Duodenal mucosa (tissue), 2 donors: ENCODE results near the gene GDF7.

Source experiments
- H3K27ac ChIP-seq: one replicate; pipeline ENCODE4 v1.7.0; 2013; ENCODE audit warnings: low read depth, low read length
- H3K27me3 ChIP-seq, 2 donors: one replicate each; pipeline ENCODE4 v1.7.0; 2013; ENCODE audit warnings: low read length in 2 of 2, control low read depth in 1 of 2; ENCODE audit not compliant: insufficient read depth in 2 of 2, control insufficient read depth in 1 of 2
- H3K36me3 ChIP-seq, 2 donors: one replicate each; pipeline ENCODE4 v1.7.0; 2013; ENCODE audit warnings: low read length in 2 of 2, control low read depth in 1 of 2; ENCODE audit not compliant: insufficient read depth in 2 of 2, control insufficient read depth in 1 of 2
- H3K4me1 ChIP-seq, 2 donors: one replicate each; pipeline ENCODE4 v1.7.0; 2013; ENCODE audit warnings: low read length in 2 of 2, control low read depth in 1 of 2; ENCODE audit not compliant: insufficient read depth in 2 of 2, control insufficient read depth in 1 of 2
- H3K4me3 ChIP-seq, 2 donors: one replicate each; pipeline ENCODE4 v1.7.0; 2013; ENCODE audit warnings: low read length in 2 of 2, low read depth in 1 of 2
- H3K9ac ChIP-seq, 2 donors: one replicate each; pipeline ENCODE4 v1.7.0; 2013; ENCODE audit warnings: low read length in 2 of 2, low read depth in 1 of 2
- H3K9me3 ChIP-seq, 2 donors: one replicate each; pipeline ENCODE4 v1.7.0; 2013; ENCODE audit warnings: low read length in 2 of 2, control low read depth in 1 of 2; ENCODE audit not compliant: control insufficient read depth in 1 of 2

Gene GDF7

DNA sequence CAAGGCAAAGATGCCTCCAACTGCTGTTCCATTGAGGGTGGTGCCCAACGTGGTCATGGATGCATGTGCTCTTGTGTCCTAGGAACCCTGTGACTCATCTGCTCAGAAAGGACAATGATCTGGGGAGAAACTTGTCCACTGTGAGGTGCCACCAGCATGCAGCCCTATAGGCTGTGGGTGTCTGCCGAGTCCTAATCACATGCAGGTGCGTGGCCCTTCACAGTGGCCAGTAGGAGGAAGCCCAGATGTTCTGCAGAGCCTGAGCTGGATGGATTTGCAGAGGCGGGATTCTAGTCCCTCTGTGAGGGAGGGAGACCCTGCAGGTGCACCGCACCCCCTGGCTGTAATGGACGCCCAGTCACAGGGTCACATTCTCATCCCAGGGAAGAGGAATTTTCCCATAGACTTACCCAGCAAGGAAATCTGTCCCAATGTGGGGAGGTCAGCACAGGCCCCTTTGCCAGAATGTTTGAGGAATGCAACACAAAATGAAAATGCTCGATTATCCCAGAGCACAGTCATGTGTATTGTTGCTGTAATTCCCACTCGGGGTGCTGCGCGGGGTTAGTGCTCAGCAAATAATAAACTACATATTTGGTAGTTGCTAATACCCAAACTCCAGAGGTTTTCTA lies 13.9 kb downstream of the GDF7 start:
- no peaks in the 10 kb centered on the region for H3K9me3 ChIP-seq
- H3K4me1 ChIP-seq, result peaks cover 14% of the 10 kb centered on the region in 2 donors
- peaks cover 16 to 27% of the 10 kb centered on the region in 2 donors for H3K36me3 ChIP-seq
- no peak overlapping the region for H3K27ac ChIP-seq
- H3K9ac ChIP-seq, result no peak overlapping the region
- H3K27me3 ChIP-seq, result no peaks in the 10 kb centered on the region
- no peak overlapping the region for H3K4me3 ChIP-seq

DNA sequence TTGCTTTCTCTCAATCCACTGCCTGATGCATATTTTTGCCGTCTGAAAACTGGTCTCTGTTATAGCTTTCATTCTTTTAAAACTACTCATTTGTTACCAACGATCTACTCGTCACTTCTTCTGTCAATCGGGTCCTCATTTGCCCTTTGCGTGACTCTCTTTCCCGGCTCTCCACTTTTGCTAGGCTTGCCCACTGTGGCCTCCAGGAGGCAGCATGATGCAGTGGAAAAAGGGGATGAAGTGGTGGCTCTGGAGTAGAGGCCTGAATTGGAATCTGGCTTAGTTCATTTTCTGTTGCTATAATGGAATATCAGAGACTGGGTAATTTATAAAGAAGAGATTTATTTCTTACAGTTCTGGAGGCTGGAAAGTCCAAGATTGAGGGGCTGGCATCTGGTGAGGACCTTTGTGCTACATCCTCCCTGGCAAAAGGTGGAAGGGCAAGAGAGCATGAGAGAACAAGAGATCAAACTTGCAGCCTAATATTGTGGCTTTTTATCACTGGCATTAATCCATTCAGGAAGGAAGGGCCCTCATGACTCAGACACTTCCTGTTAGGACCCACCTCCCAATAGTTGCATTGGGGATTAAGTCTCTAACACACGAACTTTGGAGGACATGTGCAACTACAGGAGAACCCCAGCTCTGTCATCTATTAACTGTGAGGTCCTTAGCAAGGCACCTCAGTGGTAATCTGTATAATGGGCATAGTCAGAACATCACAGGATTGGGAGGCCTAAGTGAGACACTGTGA lies 15.4 kb downstream of the GDF7 start:
- H3K27me3 ChIP-seq, result no peaks in the 10 kb centered on the region
- H3K9ac ChIP-seq, result no peak overlapping the region
- no peak overlapping the region for H3K27ac ChIP-seq
- no peak overlapping the region for H3K4me3 ChIP-seq
- H3K36me3 ChIP-seq, result peaks cover 28 to 41% of the 10 kb centered on the region in 2 donors
- no peaks in the 10 kb centered on the region for H3K9me3 ChIP-seq
- peaks cover 0 to 4% of the 10 kb centered on the region in 2 donors for H3K4me1 ChIP-seq

DNA sequence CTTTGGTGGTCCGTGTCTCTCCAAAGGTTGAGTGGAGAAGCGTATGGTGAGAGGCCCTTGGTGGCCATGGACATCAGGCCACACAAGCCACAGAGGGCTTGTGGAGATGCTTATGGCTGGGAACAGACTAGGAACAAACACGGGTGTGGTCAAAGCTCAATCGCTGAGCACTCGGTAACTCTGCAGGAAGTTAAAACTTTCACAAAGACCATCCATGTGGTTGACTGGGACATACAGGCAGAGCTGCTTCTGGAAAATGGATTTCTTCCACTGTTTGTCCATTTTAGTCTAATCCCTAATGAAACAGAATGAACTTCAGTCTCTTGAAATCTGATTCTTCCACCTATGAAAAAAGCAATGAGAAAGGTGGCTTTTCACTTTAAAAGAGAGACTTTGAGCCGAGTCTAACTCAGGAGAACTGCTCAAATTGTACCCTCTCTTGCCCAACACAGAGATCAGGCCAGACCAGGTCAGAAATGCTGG lies 17.7 kb downstream of the GDF7 start:
- Histone ChIP-seq H3K27ac (no peak overlapping the region), H3K9me3 (peaks cover 0 to 2% of the 10 kb centered on the region in 2 donors), H3K27me3 (no peaks in the 10 kb centered on the region), H3K9ac (no peak overlapping the region), H3K4me1 (peaks cover 0 to under 1% of the 10 kb centered on the region in 2 donors), H3K36me3 (peaks cover 32 to 55% of the 10 kb centered on the region in 2 donors), H3K4me3 (no peak overlapping the region)

DNA sequence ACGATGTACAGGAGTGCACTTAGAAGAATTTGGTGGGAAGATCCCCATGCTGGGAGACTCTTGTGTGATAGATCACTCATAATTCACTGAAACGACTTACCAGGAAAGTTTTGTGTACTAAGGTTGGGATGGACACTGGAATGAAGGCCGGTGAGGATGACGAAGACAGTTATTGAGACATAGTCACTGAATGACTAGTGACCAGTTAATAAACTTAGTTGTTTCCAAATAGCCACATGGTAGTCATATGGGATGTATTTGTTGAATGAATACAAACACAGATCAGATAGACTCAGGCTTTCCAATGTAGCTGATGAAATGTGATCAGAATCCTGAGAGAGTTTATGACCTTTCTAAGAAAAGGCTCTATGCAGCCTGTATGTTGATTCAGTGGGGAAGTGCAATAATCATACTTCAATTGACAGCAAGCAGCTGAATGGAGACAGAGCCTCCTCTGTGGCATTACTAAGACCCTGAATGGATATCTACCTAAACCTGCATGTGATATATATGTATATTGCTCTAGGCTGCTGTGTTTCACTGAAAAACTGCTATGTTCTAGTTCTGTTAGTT lies 20.4 kb downstream of the GDF7 start:
- no peak overlapping the region for H3K27ac ChIP-seq
- no peaks in the 10 kb centered on the region for H3K27me3 ChIP-seq
- H3K4me3 ChIP-seq, result no peak overlapping the region
- peaks cover 26 to 48% of the 10 kb centered on the region in 2 donors for H3K36me3 ChIP-seq
- H3K4me1 ChIP-seq, result peaks cover 0 to 6% of the 10 kb centered on the region in 2 donors
- peaks cover 0 to 2% of the 10 kb centered on the region in 2 donors for H3K9me3 ChIP-seq
- H3K9ac ChIP-seq, result no peak overlapping the region

DNA sequence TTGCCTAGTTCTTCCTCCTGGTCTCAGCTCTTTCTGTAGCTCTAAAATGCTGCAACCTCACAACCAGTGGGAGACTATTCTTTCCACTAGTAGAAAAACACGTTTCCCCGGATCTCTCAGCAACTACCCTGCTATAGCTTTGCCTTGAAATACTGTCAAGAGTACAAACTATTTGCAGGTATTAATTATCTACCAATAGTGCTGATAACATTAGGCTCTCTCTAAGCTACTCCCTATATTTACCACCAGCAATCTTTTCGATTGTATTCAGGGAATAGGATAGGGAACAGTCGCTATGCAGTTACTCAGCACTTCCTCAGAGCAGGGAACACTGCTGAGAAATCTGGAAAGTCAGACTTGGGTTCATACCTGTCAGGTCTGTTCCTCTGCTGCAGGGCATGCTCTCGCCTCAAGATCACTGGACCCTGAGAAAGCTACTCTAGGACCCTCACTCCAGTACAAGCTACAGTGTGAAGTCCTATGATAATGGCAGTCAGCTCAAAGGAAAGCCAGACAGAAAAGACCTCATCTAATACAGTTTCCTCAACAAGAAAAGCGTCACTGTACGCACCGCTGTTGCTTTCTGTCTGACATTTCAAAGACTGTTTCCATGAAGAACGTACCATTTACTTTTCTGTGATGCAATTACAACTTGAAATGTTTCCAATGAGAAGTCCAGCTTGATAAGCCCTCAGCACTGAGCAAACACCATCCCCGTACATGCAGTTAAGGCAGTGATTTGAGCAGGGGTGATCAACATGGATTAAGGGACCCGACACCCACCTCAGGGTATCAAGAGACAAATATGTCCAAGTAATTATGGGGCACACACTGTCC lies 22.7 kb downstream of the GDF7 start:
- Histone ChIP-seq H3K4me3 (no peak overlapping the region), H3K9ac (no peak overlapping the region), H3K9me3 (peaks cover 0 to 2% of the 10 kb centered on the region in 2 donors), H3K36me3 (peaks cover 24 to 45% of the 10 kb centered on the region in 2 donors), H3K27ac (no peak overlapping the region), H3K27me3 (no peaks in the 10 kb centered on the region), H3K4me1 (peaks cover 0 to 6% of the 10 kb centered on the region in 2 donors)

DNA sequence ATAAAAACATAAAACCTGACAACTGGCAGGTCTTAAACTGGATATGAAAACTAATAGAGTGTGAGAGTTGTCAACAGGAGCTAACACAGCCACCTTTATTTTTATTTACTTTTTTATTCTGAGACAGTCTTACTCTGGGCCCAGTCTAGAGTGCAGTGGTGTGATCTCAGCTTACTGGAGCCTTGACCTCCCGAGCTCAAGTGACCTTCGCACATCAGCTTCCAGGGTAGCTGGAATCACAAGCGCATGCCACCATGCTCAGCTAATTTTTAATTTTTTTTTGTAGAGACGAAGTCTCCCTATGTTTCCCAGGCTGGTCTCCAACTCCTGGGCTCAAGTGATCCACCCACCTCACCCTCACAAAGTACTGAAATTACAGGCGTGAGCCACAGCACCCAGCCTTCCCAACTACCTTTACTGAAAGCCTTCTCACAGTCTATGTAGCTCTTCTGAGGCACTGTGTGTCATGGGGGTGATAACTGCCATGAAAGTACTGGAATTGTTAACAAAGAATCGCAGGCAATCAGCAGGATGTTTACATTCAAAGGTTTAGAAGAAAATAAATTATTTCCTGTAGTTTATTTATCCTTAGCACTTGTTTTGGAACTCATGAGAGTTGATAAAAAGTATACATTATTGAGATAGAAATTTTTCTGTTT lies 24.3 kb downstream of the GDF7 start:
- peaks cover 0 to 2% of the 10 kb centered on the region in 2 donors for H3K9me3 ChIP-seq
- peaks cover 13 to 33% of the 10 kb centered on the region in 2 donors for H3K36me3 ChIP-seq
- no peak overlapping the region for H3K4me3 ChIP-seq
- H3K4me1 ChIP-seq, result peaks cover 0 to 6% of the 10 kb centered on the region in 2 donors
- H3K27me3 ChIP-seq, result no peaks in the 10 kb centered on the region
- H3K27ac ChIP-seq, result no peak overlapping the region
- H3K9ac ChIP-seq, result no peak overlapping the region

DNA sequence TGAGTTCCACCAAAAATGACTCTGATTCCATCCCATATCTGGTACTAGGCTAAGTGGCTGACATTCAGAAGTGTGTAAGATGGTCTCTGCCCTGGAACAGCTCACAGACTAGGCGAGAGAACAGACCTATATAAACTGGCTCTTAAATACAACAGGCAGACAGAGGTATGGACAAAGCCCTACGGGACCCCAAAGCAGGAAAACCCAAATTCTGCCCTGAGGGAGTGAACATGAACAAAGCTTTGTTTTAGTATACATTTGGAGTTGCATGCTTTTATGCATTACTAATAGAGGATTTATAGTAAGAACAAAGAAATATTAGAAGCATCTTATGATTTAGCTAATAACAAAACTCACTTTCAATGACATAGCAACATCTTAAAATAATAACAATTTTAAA lies 25.1 kb downstream of the GDF7 start:
- no peak overlapping the region for H3K27ac ChIP-seq
- peaks cover 0 to 6% of the 10 kb centered on the region in 2 donors for H3K4me1 ChIP-seq
- no peak overlapping the region for H3K9ac ChIP-seq
- H3K9me3 ChIP-seq, result peaks cover 0 to 2% of the 10 kb centered on the region in 2 donors
- no peaks in the 10 kb centered on the region for H3K27me3 ChIP-seq
- no peak overlapping the region for H3K4me3 ChIP-seq
- peaks cover 5 to 27% of the 10 kb centered on the region in 2 donors for H3K36me3 ChIP-seq

DNA sequence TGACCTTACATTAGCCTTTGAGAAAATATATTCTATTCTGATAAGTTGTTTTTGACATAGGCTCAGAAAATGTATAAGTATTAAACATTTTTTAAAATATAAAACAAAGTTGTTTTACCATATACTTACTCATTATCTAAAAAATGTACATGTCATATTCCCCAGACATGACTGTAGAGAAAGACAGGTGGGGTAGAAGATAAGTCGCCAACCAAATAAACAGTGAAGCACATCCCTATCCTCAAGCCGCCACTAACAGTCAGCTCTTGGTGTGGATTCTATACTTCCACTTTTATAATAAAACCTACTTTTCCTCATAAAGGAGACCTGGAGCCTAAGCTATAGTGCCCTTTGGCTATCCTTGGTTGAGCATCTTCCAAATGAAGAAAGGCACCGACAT lies 26.4 kb downstream of the GDF7 start:
- Histone ChIP-seq H3K27ac (no peak overlapping the region), H3K4me3 (no peak overlapping the region), H3K9ac (no peak overlapping the region), H3K4me1 (peaks cover 0 to 6% of the 10 kb centered on the region in 2 donors), H3K9me3 (peaks cover 0 to 2% of the 10 kb centered on the region in 2 donors), H3K36me3 (peaks cover under 1 to 22% of the 10 kb centered on the region in 2 donors), H3K27me3 (no peaks in the 10 kb centered on the region)

DNA sequence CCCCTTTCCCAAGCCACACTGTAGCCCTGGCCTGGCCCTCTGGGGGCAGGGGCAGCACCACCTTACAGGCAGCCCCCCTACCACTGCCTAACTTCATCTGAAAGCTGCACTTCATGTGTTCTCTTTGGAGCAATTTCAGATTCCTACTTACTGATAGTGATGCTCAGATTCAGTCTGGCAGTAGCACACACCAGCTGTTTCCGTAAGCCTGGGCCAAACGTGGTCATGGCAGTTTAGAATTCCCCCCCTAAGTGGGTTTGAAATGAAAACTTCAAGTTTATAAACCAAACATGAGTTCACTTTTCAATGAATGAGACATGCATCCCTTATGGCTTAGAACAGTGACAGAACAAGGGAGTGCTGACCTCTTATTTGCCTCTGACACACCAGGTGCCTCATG lies 29.4 kb downstream of the GDF7 start:
- H3K9me3 ChIP-seq, result no peaks in the 10 kb centered on the region
- H3K36me3 ChIP-seq, result peaks cover 0 to 12% of the 10 kb centered on the region in 2 donors
- no peaks in the 10 kb centered on the region for H3K4me1 ChIP-seq
- H3K27ac ChIP-seq, result no peak overlapping the region
- H3K9ac ChIP-seq, result no peak overlapping the region
- no peaks in the 10 kb centered on the region for H3K27me3 ChIP-seq
- no peak overlapping the region for H3K4me3 ChIP-seq
